ENCODE results near the gene TRUB1. TPM values are rescaled to one million over a fixed set of nuclear protein-coding genes. Genes with fewer than 3 reads are reported as not detected.

The TRUB1 gene
- total and polyA plus RNA-seq, 2 of the 4 experiments (the other 2 are of a cell fraction): 9.1 to 17.9 TPM

DNA sequence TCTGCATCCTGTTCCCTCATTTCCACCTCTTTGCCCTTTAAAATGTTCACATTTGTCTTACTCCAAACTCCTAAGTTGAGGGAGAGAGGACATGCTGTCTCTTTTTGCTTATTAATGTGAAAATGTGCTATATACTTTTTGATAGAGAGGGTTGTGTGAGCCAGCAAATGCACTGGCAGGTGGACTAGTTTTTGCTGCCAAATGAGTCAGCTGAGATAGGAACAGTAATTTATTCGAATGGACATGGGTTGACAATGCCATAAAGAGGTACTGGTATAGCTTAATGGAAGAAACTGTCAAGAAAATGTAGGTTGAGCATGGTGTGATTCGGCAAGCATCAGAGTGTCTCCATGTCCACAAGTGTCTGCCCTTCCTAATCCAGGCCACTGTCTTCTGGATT lies 9.2 kb upstream of the TRUB1 start:
- in situ Hi-C loops (cut with MboI; ENCODE audit: low sequenced_read_pairs): no loop called here
- no peak overlapping the region for H2BK5ac ChIP-seq (ENCODE audit: low read depth, low read length, poor library complexity, severe bottlenecking)
- H3K4me2 ChIP-seq (ENCODE audit: low read depth, low read length): no peak overlapping the region
- no peak overlapping the region for H4K8ac ChIP-seq (ENCODE audit: low read depth in 2 of 2, low read length in 2 of 2)
- no peak overlapping the region for H3K4me3 ChIP-seq (ENCODE audit: insufficient read depth, low read depth, low read length)
- H3K9ac ChIP-seq (ENCODE audit: low read depth, low read length): no peak overlapping the region
- intact Hi-C loops (cut with micrococcal nuclease): no loop called here
- no peak overlapping the region for H2AK5ac ChIP-seq (ENCODE audit: low read depth, low read length)
- no peak overlapping the region for H3K18ac ChIP-seq (ENCODE audit: low read depth, low read length)
- BruUV-seq (replicated peaks): no TSS peak
- H2AK9ac ChIP-seq (replicated peaks; ENCODE audit: low read depth, low read length, poor library complexity): no peak overlapping the region
- peaks cover 3% of the 10 kb centered on the region; the same call in 1 of the 2 replicates for H3K9me1 ChIP-seq (ENCODE audit: insufficient read depth, low read length)
- DNase-seq (no peak), ATAC-seq (ENCODE audit: low read depth) (no peak)
- no peak overlapping the region for H3K14ac ChIP-seq (replicated peaks; ENCODE audit: low read depth, low read length)
- H2BK20ac ChIP-seq (ENCODE audit: low read depth, low read length): no peak overlapping the region
- 83% methylated on average over 1 of the region's 2 CpGs; no CpG with 5 or more reads in 1 of the 2 experiments for WGBS, 2 experiments (ENCODE audit: extremely low coverage in 2 of 2, insufficient read length in 1 of 2)
- no peaks in the 10 kb centered on the region for H4K20me1 ChIP-seq (ENCODE audit: insufficient read depth, low read length)
- no peaks in the 10 kb centered on the region for H3K36me3 ChIP-seq (ENCODE audit: control insufficient read depth, insufficient read depth, low read length)
- H3K27me3 ChIP-seq (ENCODE audit: control insufficient read depth, insufficient read depth, low read length): no peaks in the 10 kb centered on the region
- no peak overlapping the region for H4K5ac ChIP-seq (ENCODE audit: low read depth, low read length)
- no peak overlapping the region for H4K91ac ChIP-seq (ENCODE audit: insufficient read depth, low read depth, low read length)
- H3K4me1 ChIP-seq (ENCODE audit: control insufficient read depth, insufficient read depth, low read length): peaks cover 3% of the 10 kb centered on the region
- H3K9me3 ChIP-seq (ENCODE audit: control insufficient read depth, insufficient read depth, low read length): no peaks in the 10 kb centered on the region
- H3K23ac ChIP-seq (ENCODE audit: low read depth, low read length): no peak overlapping the region
- POLR2A ChIA-PET (ENCODE audit: unreplicated experiment): no interaction called here
- no peak overlapping the region for H2BK15ac ChIP-seq (ENCODE audit: low read depth, low read length)
- dilution Hi-C loops (cut with HindIII; ENCODE audit: low sequenced_read_pairs, unreplicated experiment): no loop called here
- TF ChIP-seq CTCF (conservative IDR thresholded peaks at IDR 0.05; ENCODE audit: low read depth, low read length) (no peak), CHD1 (IDR thresholded peaks at IDR 0.05; ENCODE audit: low read depth, low read length) (no peak), BHLHE40 (IDR thresholded peaks at IDR 0.05; ENCODE audit: low read depth, low read length) (no peak), MXI1 (IDR thresholded peaks at IDR 0.05; ENCODE audit: borderline replicate concordance, low read depth, low read length) (no peak), FOS (IDR thresholded peaks at IDR 0.05; ENCODE audit: low read depth, low read length) (no peak), POLR2A (IDR thresholded peaks at IDR 0.05; ENCODE audit: low read depth, low read length) (no peak), ELK1 (IDR thresholded peaks at IDR 0.05; ENCODE audit: borderline replicate concordance, low read depth, low read length) (no peak), RFX5 (IDR thresholded peaks at IDR 0.05; ENCODE audit: low read depth, low read length) (no peak), NFE2L2 (IDR thresholded peaks at IDR 0.05; ENCODE audit: low read depth, low read length) (no peak), RCOR1 (IDR thresholded peaks at IDR 0.05; ENCODE audit: insufficient replicate concordance, low read length) (no peak), SMC3 (IDR thresholded peaks at IDR 0.05; ENCODE audit: low read depth, low read length) (no peak), USF2 (IDR thresholded peaks at IDR 0.05; ENCODE audit: low read depth, low read length) (no peak), CEBPB (IDR thresholded peaks at IDR 0.05; ENCODE audit: low read depth, low read length) (no peak), MAZ (IDR thresholded peaks at IDR 0.05; ENCODE audit: borderline replicate concordance, low read depth, low read length) (no peak), MAFK (IDR thresholded peaks at IDR 0.05; ENCODE audit: low read depth, low read length) (no peak)
- H2AFZ ChIP-seq (replicated peaks; ENCODE audit: low read length, poor library complexity): no peak overlapping the region
- H3K79me1 ChIP-seq (ENCODE audit: low read depth in 1 of 2, low read length in 2 of 2): no peaks in the 10 kb centered on the region
- H3K27ac ChIP-seq (ENCODE audit: insufficient read depth, low read length): no peak overlapping the region
- no peak overlapping the region for H3K56ac ChIP-seq (ENCODE audit: extremely low read depth, insufficient read depth, low read length)
- CTCF ChIA-PET: no interaction called here
- H2BK120ac ChIP-seq (ENCODE audit: low read depth, low read length): no peak overlapping the region
- H3K4ac ChIP-seq (ENCODE audit: low read depth, low read length): no peak overlapping the region
